Measurements from ENCODE around the gene NDUFV1.

Gene NDUFV1

DNA sequence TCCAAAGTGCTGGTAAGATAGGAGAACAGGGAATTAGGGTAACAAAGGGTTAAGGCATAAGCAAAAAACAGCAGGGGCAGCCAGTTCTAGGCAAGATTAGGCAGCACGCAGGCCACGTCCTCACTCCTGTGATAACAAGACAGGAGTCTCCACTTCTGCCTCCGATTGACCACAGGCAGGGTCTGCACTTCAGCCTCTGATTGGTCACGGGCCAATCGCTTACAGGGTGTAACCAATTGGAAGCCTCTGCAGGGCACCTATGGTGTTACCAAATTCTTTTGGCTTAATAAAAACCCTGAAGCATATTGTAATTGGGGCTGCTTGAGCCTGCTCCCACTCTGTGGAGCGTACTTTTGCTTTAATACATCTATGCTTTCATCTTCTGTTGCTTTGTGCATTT lies 35.3 kb upstream of the NDUFV1 start:
- TF ChIP-seq, protein P1, sequence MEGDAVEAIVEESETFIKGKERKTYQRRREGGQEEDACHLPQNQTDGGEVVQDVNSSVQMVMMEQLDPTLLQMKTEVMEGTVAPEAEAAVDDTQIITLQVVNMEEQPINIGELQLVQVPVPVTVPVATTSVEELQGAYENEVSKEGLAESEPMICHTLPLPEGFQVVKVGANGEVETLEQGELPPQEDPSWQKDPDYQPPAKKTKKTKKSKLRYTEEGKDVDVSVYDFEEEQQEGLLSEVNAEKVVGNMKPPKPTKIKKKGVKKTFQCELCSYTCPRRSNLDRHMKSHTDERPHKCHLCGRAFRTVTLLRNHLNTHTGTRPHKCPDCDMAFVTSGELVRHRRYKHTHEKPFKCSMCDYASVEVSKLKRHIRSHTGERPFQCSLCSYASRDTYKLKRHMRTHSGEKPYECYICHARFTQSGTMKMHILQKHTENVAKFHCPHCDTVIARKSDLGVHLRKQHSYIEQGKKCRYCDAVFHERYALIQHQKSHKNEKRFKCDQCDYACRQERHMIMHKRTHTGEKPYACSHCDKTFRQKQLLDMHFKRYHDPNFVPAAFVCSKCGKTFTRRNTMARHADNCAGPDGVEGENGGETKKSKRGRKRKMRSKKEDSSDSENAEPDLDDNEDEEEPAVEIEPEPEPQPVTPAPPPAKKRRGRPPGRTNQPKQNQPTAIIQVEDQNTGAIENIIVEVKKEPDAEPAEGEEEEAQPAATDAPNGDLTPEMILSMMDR (IDR thresholded peaks at IDR 0.05; ENCODE audit: low read depth, low read length), result no peak
- in situ Hi-C loops (cut with HindIII; ENCODE audit: low sequenced_read_pairs), result no loop called here
- H3K4me3 ChIP-seq (ENCODE audit: low read depth, low read length), result no peak overlapping the region
- no peak for DNase-seq (ENCODE audit: low read depth, low spot score)

GRCh38 chr11:67572305-67572704 lies 34.4 kb upstream of the NDUFV1 start:
- no peak for DNase-seq (ENCODE audit: low read depth, low spot score)

GRCh38 chr11:67572747-67573419 lies 33.9 kb upstream of the NDUFV1 start:
- H3K4me3 ChIP-seq (ENCODE audit: low read depth, low read length), result no peak overlapping the region
- DNase-seq (ENCODE audit: low read depth, low spot score), result peak; percentile 42
- in situ Hi-C loops (cut with HindIII; ENCODE audit: low sequenced_read_pairs), result no loop called here
- TF ChIP-seq, protein P1 (IDR thresholded peaks at IDR 0.05; ENCODE audit: low read depth, low read length), result peak; percentile 81

More at GRCh38 chr11:67572305-67572704, 34.4 kb upstream of the NDUFV1 start:
- in situ Hi-C loops (cut with HindIII; ENCODE audit: low sequenced_read_pairs), result no loop called here
- TF ChIP-seq, protein P1 (IDR thresholded peaks at IDR 0.05; ENCODE audit: low read depth, low read length), result no peak
- no peak overlapping the region for H3K4me3 ChIP-seq (ENCODE audit: low read depth, low read length)

- no peak overlapping the region for H3K4me3 ChIP-seq (ENCODE audit: low read depth, low read length)
- in situ Hi-C loops (cut with HindIII; ENCODE audit: low sequenced_read_pairs), result no loop called here
- no peak for DNase-seq (ENCODE audit: low read depth, low spot score)
- TF ChIP-seq, protein P1 (IDR thresholded peaks at IDR 0.05; ENCODE audit: low read depth, low read length), result no peak
Observed at GRCh38 chr11:67574938-67575337, 31.8 kb upstream of the NDUFV1 start.

GRCh38 chr11:67576735-67577475 lies 29.8 kb upstream of the NDUFV1 start:
- no peak overlapping the region for H3K4me3 ChIP-seq (ENCODE audit: low read depth, low read length)
- TF ChIP-seq, protein P1 (IDR thresholded peaks at IDR 0.05; ENCODE audit: low read depth, low read length), result no peak
- no peak for DNase-seq (ENCODE audit: low read depth, low spot score)
- in situ Hi-C loops (cut with HindIII; ENCODE audit: low sequenced_read_pairs), result no loop called here

DNA sequence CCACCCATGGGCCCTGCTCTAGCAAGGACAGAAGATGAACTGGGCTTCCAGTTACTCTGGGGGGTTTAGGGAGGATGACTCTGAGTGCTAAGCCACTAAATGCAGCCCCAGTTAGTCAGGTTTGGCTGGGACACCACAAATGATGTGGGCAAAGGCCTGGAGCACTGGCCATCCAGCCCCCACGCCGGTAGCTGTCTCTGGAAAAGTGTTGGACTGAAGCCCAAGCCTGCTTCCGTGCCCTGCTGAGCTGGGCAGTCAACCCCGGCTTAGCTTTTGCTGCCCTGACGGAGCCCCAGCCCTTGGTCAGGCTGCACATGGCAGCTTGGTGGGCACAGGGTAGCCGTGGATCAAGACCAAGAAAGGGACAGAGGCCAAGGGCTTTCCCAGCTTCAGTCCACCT lies 28.8 kb upstream of the NDUFV1 start:
- in situ Hi-C loops (cut with HindIII; ENCODE audit: low sequenced_read_pairs), result no loop called here
- H3K4me3 ChIP-seq (ENCODE audit: low read depth, low read length), result no peak overlapping the region
- DNase-seq (ENCODE audit: low read depth, low spot score), result no peak
- TF ChIP-seq, protein P1 (IDR thresholded peaks at IDR 0.05; ENCODE audit: low read depth, low read length), result no peak

Measured in astrocyte of the spinal cord (primary cell).